Epidermal melanocyte (primary cell): Measurements from ENCODE around the gene SHROOM1.
"Not testable (repeated sequence)": the region's sequence is repeated elsewhere in the genome, so short reads cannot be mapped to it uniquely, and the experiment has no call there.

ENCODE experiments used
- DNase-seq: peaks from one replicate; pipeline ENCODE4 v3.0.0; 2011; ENCODE audit warnings: low spot score; ENCODE audit not compliant: insufficient read length

Gene SHROOM1

GRCh38 chr5:132808866-132809265 lies 21.6 kb downstream of the SHROOM1 start:
- no peak for DNase-seq

- no peak for DNase-seq
Observed at GRCh38 chr5:132808448-132808847, 22.0 kb downstream of the SHROOM1 start.

- DNase-seq = no peak
Observed at GRCh38 chr5:132807163-132807838, 23.1 kb downstream of the SHROOM1 start.

GRCh38 chr5:132806804-132807162 lies 23.7 kb downstream of the SHROOM1 start:
- DNase-seq = not testable (repeated sequence)

- DNase-seq = not testable (repeated sequence)
Observed at GRCh38 chr5:132805872-132806271, 24.6 kb downstream of the SHROOM1 start.

GRCh38 chr5:132804219-132804618 lies 26.2 kb downstream of the SHROOM1 start:
- not testable (repeated sequence) for DNase-seq

- DNase-seq = not testable (repeated sequence)
Observed at GRCh38 chr5:132802685-132803066, 27.8 kb downstream of the SHROOM1 start.

GRCh38 chr5:132802044-132802684 lies 28.3 kb downstream of the SHROOM1 start:
- DNase-seq = no peak

GRCh38 chr5:132800545-132800944 lies 29.9 kb downstream of the SHROOM1 start:
- no peak for DNase-seq

GRCh38 chr5:132799392-132799791 lies 31.1 kb downstream of the SHROOM1 start:
- no peak for DNase-seq

GRCh38 chr5:132797651-132798050 lies 32.8 kb downstream of the SHROOM1 start:
- peak; percentile 64 for DNase-seq

- no peak for DNase-seq
Observed at GRCh38 chr5:132791026-132791425, 39.4 kb downstream of the SHROOM1 start.

GRCh38 chr5:132790201-132790865 lies 40.1 kb downstream of the SHROOM1 start:
- DNase-seq = no peak

- no peak for DNase-seq
Observed at GRCh38 chr5:132788990-132789886, 41.2 kb downstream of the SHROOM1 start.

GRCh38 chr5:132788508-132788907 lies 41.9 kb downstream of the SHROOM1 start:
- no peak for DNase-seq

GRCh38 chr5:132787076-132787475 lies 43.4 kb downstream of the SHROOM1 start:
- no peak for DNase-seq

GRCh38 chr5:132785864-132786263 lies 44.6 kb downstream of the SHROOM1 start:
- no peak for DNase-seq

- DNase-seq = no peak
Observed at GRCh38 chr5:132785365-132785764, 45.1 kb downstream of the SHROOM1 start.

- no peak for DNase-seq
Observed at GRCh38 chr5:132782101-132782500, 48.3 kb downstream of the SHROOM1 start.

GRCh38 chr5:132781029-132781428 lies 49.4 kb downstream of the SHROOM1 start:
- DNase-seq = no peak

GRCh38 chr5:132780577-132780976 lies 49.9 kb downstream of the SHROOM1 start:
- DNase-seq = no peak

GRCh38 chr5:132779961-132780360 lies 50.5 kb downstream of the SHROOM1 start:
- DNase-seq = no peak
